DMS 273 (cell line): ENCODE data around the gene SLC66A2.

Source experiments
- DNase-seq: peaks from one replicate; lab custom pipeline; 2025; ENCODE audit not compliant: unreplicated experiment; lab: John Stamatoyannopoulos, UW

The SLC66A2 gene

DNA sequence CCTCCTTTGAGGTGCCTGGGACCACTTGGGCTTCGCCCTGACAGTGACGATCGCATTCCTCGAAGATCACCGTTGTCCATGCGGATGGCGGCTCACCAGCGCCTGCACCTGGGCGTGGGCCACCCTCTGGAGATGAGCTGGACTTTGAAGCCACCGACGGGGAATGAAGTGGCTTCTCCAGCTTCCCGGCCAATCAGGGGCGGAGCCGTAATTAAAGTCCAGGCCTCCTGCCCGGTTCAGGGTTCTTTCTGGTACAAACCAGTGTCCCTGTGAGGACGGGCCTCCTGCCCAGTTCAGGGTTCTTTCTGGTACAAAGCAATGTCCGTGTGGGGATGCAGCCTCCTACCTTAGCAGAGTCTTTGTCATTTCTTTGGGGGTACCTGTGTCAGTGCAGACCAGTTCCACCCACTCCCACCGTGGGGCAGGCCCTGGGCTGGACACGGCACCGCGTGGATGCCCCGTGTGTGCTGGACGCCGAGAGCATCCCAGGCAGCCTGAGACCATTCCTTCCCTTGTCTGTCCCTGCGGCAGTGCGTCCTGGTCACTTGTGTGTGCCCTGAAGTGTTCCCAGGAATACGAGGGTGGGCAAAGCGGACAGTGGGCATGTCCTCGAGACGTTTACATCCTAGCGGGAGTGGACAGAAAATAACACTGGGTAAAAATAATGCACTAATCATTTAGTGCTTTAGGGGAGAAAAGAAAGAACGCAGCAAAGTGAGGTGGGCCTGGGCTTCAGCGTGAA is 98.7 kb downstream of the SLC66A2 start:
- DNase-seq: no peak
